Prostate gland (tissue), 2 donors: ENCODE measurements around the gene KRT85. TPM values are rescaled to one million over a fixed set of nuclear protein-coding genes. Genes with fewer than 3 reads are reported as not detected.

Source experiments
- DNase-seq: peaks from one replicate; pipeline ENCODE4 v3.0.0-alpha.2; 2019; ENCODE audit warnings: low spot score
- H3K27ac ChIP-seq, 2 donors: fragments of 200-600 bp; sonication (generic); 2 replicates each; pipeline ENCODE4 v1.5.1; 2017 to 2019
- H3K27me3 ChIP-seq: fragments of 200-600 bp; sonication (generic); replicated peaks from 2 replicates; pipeline ENCODE4 v1.5.1; 2019; ENCODE audit not compliant: insufficient read depth
- H3K36me3 ChIP-seq, 2 donors: fragments of 200-600 bp; sonication (generic); 1 replicate in 1 of 2; 2 replicates in 1 of 2; pipeline versions ENCODE4 v1.5.1 to v1.8.1; 2017 to 2019
- H3K4me1 ChIP-seq: fragments of 200-600 bp; sonication (generic); replicated peaks from 2 replicates; pipeline ENCODE4 v1.5.1; 2019
- H3K4me3 ChIP-seq, 2 donors: fragments of 200-600 bp; sonication (generic); 2 replicates each; pipeline ENCODE4 v1.5.1; 2017 to 2019
- H3K9me3 ChIP-seq: fragments of 200-600 bp; sonication (generic); 2 replicates; pipeline ENCODE4 v1.5.1; 2017
- POLR2A ChIP-seq: fragments of 450-650 bp; IDR thresholded peaks from one replicate; pipeline ENCODE4 v1.6.1; 2016; ENCODE audit warnings: antibody characterized with exemption, mild to moderate bottlenecking
- POLR2AphosphoS5 ChIP-seq: sonication (generic); formaldehyde crosslinking; IDR thresholded peaks from one replicate; pipeline ENCODE4 v1.6.1; 2017; ENCODE audit warnings: antibody characterized with exemption
- WGBS: methylation state at CpG from one replicate; pipeline ENCODE4 v1.1.5; 2018; 5-methylcytosine and 5-hydroxymethylcytosine counted together
- intact Hi-C: fragments of 100-400 bp; cut with DNase I; formaldehyde crosslinking; loops from one replicate; pipeline ENCODE4 v1.14.2; 2022
- total RNA-seq, 2 donors: library from RNA; depleted of rRNA; stranded (reverse); fragments of >200 nt; gene quantifications; one replicate each; pipeline ENCODE4 v1.1.0, GENCODE V29; 2016
- TF ChIP-seq, protein P1 (sequence below), 4 experiments: fragments of 200-600 bp in 2 of 4; fragments of 450-650 bp in 2 of 4; sonication (generic) in 2 of 4; IDR thresholded peaks; 1 replicate in 3 of 4; 2 replicates in 1 of 4; pipeline ENCODE4 v1.5.1; 2016 to 2019; ENCODE audit warnings: antibody characterized with exemption in 4 of 4, mild to moderate bottlenecking in 2 of 4, moderate library complexity in 2 of 4

The KRT85 gene
- total RNA-seq, 2 donors from 2014 or later, result not detected

DNA sequence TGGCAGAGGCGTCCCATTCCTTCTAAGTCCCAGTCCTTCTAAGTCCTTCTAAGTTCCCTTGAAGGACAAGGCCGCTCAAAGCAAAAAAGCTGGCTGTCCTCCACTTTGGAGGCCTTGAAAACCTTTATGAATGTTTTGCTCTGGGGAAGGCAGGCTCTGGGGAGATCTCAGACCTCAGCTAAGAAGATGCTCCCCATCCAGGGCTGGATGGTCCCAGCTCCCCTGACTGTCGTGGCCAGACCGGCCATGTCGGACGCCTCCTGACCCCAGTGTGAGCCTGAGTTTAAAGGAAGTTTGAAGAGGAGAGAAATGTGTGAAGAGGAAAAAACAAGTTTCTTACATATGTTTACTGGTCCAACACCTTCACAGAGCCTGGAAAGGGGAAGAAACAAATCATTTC lies 12.3 kb upstream of the KRT85 start:
- Histone ChIP-seq H3K9me3 (no peaks in the 10 kb centered on the region), H3K36me3 (no peaks in the 10 kb centered on the region), H3K4me3 (no peak overlapping the region), H3K4me1 (no peaks in the 10 kb centered on the region), H3K27ac (no peak overlapping the region), H3K27me3 (no peaks in the 10 kb centered on the region)
- intact Hi-C loops, result no loop called here
- TF ChIP-seq, protein P1, sequence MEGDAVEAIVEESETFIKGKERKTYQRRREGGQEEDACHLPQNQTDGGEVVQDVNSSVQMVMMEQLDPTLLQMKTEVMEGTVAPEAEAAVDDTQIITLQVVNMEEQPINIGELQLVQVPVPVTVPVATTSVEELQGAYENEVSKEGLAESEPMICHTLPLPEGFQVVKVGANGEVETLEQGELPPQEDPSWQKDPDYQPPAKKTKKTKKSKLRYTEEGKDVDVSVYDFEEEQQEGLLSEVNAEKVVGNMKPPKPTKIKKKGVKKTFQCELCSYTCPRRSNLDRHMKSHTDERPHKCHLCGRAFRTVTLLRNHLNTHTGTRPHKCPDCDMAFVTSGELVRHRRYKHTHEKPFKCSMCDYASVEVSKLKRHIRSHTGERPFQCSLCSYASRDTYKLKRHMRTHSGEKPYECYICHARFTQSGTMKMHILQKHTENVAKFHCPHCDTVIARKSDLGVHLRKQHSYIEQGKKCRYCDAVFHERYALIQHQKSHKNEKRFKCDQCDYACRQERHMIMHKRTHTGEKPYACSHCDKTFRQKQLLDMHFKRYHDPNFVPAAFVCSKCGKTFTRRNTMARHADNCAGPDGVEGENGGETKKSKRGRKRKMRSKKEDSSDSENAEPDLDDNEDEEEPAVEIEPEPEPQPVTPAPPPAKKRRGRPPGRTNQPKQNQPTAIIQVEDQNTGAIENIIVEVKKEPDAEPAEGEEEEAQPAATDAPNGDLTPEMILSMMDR (IDR thresholded peaks at IDR 0.05), result no peak
- TF ChIP-seq POLR2A (no peak), POLR2AphosphoS5 (no peak)
- 96% methylated on average over 6 of the region's 6 CpGs for WGBS
- no peak for DNase-seq

DNA sequence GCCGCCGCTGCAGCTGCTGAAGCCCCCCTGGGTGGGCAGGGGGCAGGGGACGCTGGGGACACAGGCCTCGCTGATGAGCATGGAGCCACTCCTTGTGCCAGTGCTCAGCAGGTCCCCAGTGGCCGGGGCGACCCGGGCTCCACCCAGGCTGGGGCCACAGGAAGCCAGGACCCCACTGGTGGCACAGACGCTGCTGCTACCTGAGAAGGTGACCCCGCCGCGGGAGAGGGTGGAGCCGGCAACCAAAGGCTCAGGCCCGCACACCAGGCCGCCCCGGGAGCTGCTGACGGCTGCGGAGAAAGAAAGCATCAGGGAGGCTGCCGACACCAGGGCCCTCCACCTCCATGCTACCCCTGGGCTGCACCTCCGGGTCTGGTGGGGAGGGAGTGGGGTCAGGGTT lies 10.8 kb upstream of the KRT85 start:
- Histone ChIP-seq H3K9me3 (no peaks in the 10 kb centered on the region), H3K36me3 (no peaks in the 10 kb centered on the region), H3K4me3 (no peak overlapping the region), H3K27me3 (no peaks in the 10 kb centered on the region), H3K27ac (no peak overlapping the region), H3K4me1 (no peaks in the 10 kb centered on the region)
- 88% methylated on average over 19 of the region's 19 CpGs for WGBS
- no peak for DNase-seq
- TF ChIP-seq POLR2AphosphoS5 (no peak), POLR2A (no peak)
- TF ChIP-seq, protein P1 (IDR thresholded peaks at IDR 0.05), result no peak
- intact Hi-C loops, result no loop called here

DNA sequence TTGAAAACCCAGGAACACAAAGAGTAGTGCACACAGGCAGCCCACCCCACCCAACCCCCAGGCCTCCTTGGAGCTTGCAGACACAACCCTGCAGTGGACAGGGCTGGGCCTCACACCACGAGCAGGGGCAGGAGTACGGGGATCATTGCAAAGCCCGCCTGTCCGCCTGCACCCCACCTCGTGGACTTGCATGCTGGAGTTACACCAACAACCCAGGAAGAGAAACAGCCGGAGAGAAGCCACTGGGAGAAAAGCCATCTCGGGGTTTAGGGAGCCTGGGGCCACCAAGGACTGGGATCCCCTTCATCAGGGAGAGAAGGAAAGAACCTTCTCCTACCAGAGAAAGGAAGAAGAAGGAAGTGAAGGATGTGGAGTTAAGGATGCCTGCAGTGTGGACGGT lies 10.0 kb upstream of the KRT85 start:
- no peak overlapping the region for H3K4me3 ChIP-seq
- no peaks in the 10 kb centered on the region for H3K9me3 ChIP-seq
- intact Hi-C loops, result no loop called here
- WGBS, result 99% methylated on average over 8 of the region's 8 CpGs
- TF ChIP-seq POLR2AphosphoS5 (no peak), POLR2A (no peak)
- TF ChIP-seq, protein P1 (IDR thresholded peaks at IDR 0.05), result no peak
- H3K36me3 ChIP-seq, result no peaks in the 10 kb centered on the region
- H3K27me3 ChIP-seq, result no peaks in the 10 kb centered on the region
- no peak for DNase-seq
- no peak overlapping the region for H3K27ac ChIP-seq
- H3K4me1 ChIP-seq, result no peaks in the 10 kb centered on the region

DNA sequence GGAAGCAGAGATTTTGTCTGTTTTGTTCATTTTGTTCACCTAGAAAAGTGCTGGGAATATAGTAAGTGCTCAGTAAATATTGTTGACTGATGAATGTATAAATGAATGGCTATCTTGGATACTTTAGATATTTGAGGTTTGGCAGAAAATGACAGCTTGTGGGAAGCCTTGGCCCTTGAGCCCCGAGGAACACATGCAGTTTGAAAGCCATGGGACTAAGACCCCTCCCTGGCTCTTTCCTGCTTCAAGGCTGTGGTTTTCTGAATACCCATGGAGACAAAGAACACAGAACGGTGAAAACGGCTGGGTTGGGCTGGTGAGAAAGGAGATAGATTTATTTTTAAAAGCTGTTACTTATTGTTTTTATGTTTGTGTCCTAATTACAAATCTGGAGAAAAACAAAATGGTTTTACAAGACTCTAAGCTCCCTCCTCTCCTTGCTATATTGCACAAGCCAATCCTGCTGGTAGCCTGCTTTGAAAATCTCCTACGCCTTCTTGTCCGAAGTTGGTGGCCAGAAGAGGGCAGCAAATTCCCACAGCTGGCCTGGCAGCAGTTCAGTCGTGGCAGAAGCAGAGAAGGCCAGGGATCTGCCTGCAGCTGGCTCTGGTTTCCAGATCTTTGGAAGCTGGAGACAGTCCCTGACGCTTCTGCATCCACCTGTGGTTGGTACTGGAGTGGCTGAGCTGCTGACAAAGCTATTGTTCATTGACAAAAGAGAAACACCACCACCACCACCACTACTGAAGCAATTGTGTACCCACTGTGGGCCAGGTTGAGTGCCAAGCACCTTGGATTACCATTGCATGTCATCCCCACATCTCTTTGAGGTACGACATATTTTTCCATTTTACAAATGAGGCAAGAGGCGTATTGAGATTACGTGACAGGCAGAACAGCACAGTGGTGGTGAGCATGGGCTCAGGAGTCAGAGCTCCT lies 5.2 kb upstream of the KRT85 start:
- H3K4me1 ChIP-seq, result no peaks in the 10 kb centered on the region
- no peaks in the 10 kb centered on the region for H3K36me3 ChIP-seq
- WGBS, result 37% methylated on average over 10 of the region's 10 CpGs
- H3K9me3 ChIP-seq, result no peaks in the 10 kb centered on the region
- no peak overlapping the region for H3K27ac ChIP-seq
- H3K27me3 ChIP-seq, result no peaks in the 10 kb centered on the region
- no peak overlapping the region for H3K4me3 ChIP-seq
- intact Hi-C loops, result loop anchor here (5.0 kb wide), 3 partner anchors 135 to 500 kb away; no protein-coding TSS in a partner anchor
- peak; percentile 88 for DNase-seq
- TF ChIP-seq, protein P1 (IDR thresholded peaks at IDR 0.05), result peak; percentile 68 to 92 (median 79)
- TF ChIP-seq POLR2A, result no peak
- peak; percentile 79 for TF ChIP-seq POLR2AphosphoS5
